HepG2 (cell line): Measurements from ENCODE around the gene TXN2. TPM values are rescaled to one million over a fixed set of nuclear protein-coding genes. Genes with fewer than 3 reads are reported as not detected.

Source experiments
- ASH2L ChIP-seq: fragments of 300-600, 200-600 bp; sonication (generic); IDR thresholded peaks from 2 replicates; pipeline ENCODE4 v1.7.0; 2017; ENCODE audit warnings: low read depth, mild to moderate bottlenecking, moderate library complexity, mixed read lengths, low read length; ENCODE audit not compliant: insufficient read length
- ELF3 ChIP-seq: IDR thresholded peaks from 2 replicates; pipeline ENCODE4 v1.6.1; 2016; ENCODE audit warnings: missing genetic modification reagents, missing compliant biosample characterization
- GATAD2A ChIP-seq: IDR thresholded peaks from 2 replicates; pipeline ENCODE4 v1.6.1; 2016
- HOXD1 ChIP-seq: sonication (generic); formaldehyde crosslinking; IDR thresholded peaks from 2 replicates; pipeline ENCODE4 v1.5.0; 2020; ENCODE audit warnings: missing genetic modification reagents
- NR2C2 ChIP-seq: sonication (generic); formaldehyde crosslinking; IDR thresholded peaks from 2 replicates; pipeline ENCODE4 v1.4.0; 2020; ENCODE audit warnings: missing genetic modification reagents, mild to moderate bottlenecking, moderate library complexity, borderline replicate concordance
- RARA ChIP-seq: IDR thresholded peaks from 2 replicates; pipeline ENCODE4 v1.6.1; 2016; ENCODE audit warnings: missing genetic modification reagents, missing compliant biosample characterization
- SIN3B ChIP-seq: fragments of 150-350 bp; IDR thresholded peaks from 2 replicates; pipeline ENCODE4 v1.6.1; 2014; ENCODE audit warnings: low read length
- SOX5 ChIP-seq: IDR thresholded peaks from 2 replicates; pipeline ENCODE4 v1.6.1; 2016; ENCODE audit warnings: borderline replicate concordance
- ZNF451 ChIP-seq: sonication (generic); formaldehyde crosslinking; IDR thresholded peaks from 2 replicates; pipeline ENCODE4 v1.5.0; 2020; ENCODE audit warnings: mild to moderate bottlenecking, missing genetic modification reagents
- polyA plus RNA-seq, 8 experiments: library from polyadenylated mRNA; depleted of rRNA in 3 of 8; stranded (reverse) in 7 of 8; unstranded in 1 of 8; fragments of >200 nt; fragmentation: Illumina TruSeq in 4 of 8; extraction: Trizol in 4 of 8; gene quantifications; 2 replicates each; pipeline versions ENCODE4 v1.2.1 to v1.2.3, GENCODE V29; 2011 to 2016; ENCODE audit warnings: low read depth in 4 of 8, missing spikeins in 1 of 8, mixed read lengths in 1 of 8; ENCODE audit not compliant: insufficient read depth in 1 of 8
- total RNA-seq, 5 experiments: library from RNA; depleted of rRNA; stranded (reverse); fragments of >200 nt; fragmentation: Illumina TruSeq; extraction: Trizol; gene quantifications; 2 replicates each; pipeline ENCODE4 v1.2.3, GENCODE V29; 2016; ENCODE audit warnings: low read depth in 1 of 5
- TF ChIP-seq, protein P1 (sequence below): sonication (generic); formaldehyde crosslinking; IDR thresholded peaks from 2 replicates; pipeline ENCODE4 v1.5.0; 2020; ENCODE audit warnings: mild to moderate bottlenecking, missing genetic modification reagents
- TF ChIP-seq, protein P2 (sequence below): sonication (generic); formaldehyde crosslinking; IDR thresholded peaks from 2 replicates; pipeline ENCODE4 v1.4.0; 2020; ENCODE audit warnings: missing genetic modification reagents
- TF ChIP-seq, protein P3 (sequence below): sonication (generic); formaldehyde crosslinking; IDR thresholded peaks from 2 replicates; pipeline ENCODE4 v1.5.1; 2020; ENCODE audit warnings: mild to moderate bottlenecking, moderate library complexity, missing genetic modification reagents
- TF ChIP-seq, protein P4 (sequence below): IDR thresholded peaks from 2 replicates; pipeline ENCODE4 v1.6.1; 2016; ENCODE audit warnings: low read depth, control low read depth

The TXN2 gene
- total and polyA plus RNA-seq, 2 of the 13 experiments (the other 11 are each of a cell fraction or from before 2014, with no cell fraction given), result 41.4 to 109 TPM

GRCh38 chr22:36422287-36423014 lies 59.0 kb downstream of the TXN2 start (continued):
- TF ChIP-seq, protein P1, sequence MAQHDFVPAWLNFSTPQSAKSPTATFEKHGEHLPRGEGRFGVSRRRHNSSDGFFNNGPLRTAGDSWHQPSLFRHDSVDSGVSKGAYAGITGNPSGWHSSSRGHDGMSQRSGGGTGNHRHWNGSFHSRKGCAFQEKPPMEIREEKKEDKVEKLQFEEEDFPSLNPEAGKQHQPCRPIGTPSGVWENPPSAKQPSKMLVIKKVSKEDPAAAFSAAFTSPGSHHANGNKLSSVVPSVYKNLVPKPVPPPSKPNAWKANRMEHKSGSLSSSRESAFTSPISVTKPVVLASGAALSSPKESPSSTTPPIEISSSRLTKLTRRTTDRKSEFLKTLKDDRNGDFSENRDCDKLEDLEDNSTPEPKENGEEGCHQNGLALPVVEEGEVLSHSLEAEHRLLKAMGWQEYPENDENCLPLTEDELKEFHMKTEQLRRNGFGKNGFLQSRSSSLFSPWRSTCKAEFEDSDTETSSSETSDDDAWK, result no peak
- peak; percentile 57; the same call in 1 of the 2 replicates for TF ChIP-seq GATAD2A (CRISPR knock-in tag)
- no peak for TF ChIP-seq ZNF451 (CRISPR knock-in tag)
- TF ChIP-seq, protein P2, sequence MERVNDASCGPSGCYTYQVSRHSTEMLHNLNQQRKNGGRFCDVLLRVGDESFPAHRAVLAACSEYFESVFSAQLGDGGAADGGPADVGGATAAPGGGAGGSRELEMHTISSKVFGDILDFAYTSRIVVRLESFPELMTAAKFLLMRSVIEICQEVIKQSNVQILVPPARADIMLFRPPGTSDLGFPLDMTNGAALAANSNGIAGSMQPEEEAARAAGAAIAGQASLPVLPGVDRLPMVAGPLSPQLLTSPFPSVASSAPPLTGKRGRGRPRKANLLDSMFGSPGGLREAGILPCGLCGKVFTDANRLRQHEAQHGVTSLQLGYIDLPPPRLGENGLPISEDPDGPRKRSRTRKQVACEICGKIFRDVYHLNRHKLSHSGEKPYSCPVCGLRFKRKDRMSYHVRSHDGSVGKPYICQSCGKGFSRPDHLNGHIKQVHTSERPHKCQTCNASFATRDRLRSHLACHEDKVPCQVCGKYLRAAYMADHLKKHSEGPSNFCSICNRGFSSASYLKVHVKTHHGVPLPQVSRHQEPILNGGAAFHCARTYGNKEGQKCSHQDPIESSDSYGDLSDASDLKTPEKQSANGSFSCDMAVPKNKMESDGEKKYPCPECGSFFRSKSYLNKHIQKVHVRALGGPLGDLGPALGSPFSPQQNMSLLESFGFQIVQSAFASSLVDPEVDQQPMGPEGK, result peak; percentile 48; the same call in 1 of the 2 replicates
- TF ChIP-seq SOX5, result 0 out of 2 replicates have a peak, but pooled peaks have one; percentile 36
- TF ChIP-seq SIN3B, result no peak
- peak; percentile 19 for TF ChIP-seq ASH2L
- 0 out of 2 replicates have a peak, but pooled peaks have one; percentile 19 for TF ChIP-seq NR2C2 (CRISPR knock-in tag)
- TF ChIP-seq, protein P3, sequence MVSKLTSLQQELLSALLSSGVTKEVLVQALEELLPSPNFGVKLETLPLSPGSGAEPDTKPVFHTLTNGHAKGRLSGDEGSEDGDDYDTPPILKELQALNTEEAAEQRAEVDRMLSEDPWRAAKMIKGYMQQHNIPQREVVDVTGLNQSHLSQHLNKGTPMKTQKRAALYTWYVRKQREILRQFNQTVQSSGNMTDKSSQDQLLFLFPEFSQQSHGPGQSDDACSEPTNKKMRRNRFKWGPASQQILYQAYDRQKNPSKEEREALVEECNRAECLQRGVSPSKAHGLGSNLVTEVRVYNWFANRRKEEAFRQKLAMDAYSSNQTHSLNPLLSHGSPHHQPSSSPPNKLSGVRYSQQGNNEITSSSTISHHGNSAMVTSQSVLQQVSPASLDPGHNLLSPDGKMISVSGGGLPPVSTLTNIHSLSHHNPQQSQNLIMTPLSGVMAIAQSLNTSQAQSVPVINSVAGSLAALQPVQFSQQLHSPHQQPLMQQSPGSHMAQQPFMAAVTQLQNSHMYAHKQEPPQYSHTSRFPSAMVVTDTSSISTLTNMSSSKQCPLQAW, result 0 out of 2 replicates have a peak, but pooled peaks have one; percentile 50
- peak; percentile 59; the same call in 1 of the 2 replicates for TF ChIP-seq ELF3 (CRISPR knock-in tag)
- TF ChIP-seq HOXD1 (CRISPR knock-in tag), result no peak
- TF ChIP-seq, protein P4, sequence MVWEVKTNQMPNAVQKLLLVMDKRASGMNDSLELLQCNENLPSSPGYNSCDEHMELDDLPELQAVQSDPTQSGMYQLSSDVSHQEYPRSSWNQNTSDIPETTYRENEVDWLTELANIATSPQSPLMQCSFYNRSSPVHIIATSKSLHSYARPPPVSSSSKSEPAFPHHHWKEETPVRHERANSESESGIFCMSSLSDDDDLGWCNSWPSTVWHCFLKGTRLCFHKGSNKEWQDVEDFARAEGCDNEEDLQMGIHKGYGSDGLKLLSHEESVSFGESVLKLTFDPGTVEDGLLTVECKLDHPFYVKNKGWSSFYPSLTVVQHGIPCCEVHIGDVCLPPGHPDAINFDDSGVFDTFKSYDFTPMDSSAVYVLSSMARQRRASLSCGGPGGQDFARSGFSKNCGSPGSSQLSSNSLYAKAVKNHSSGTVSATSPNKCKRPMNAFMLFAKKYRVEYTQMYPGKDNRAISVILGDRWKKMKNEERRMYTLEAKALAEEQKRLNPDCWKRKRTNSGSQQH, result no peak
- TF ChIP-seq RARA, result peak; percentile 15; the same call in 1 of the 2 replicates
